Natural killer cell treated with Interleukin-12 subunit alpha and Interleukin-12 subunit beta and Interleukin-15 and Interleukin-18, amount 100 ng/mL, for 72 hours (primary cell): ENCODE measurements around the gene F10. TPM values are rescaled to one million over a fixed set of nuclear protein-coding genes. Genes with fewer than 3 reads are reported as not detected.
A peak's percentile ranks its signal among the peaks of the same experiment; 100 is the strongest.
"Not testable (repeated sequence)": the region's sequence is repeated elsewhere in the genome, so short reads cannot be mapped to it uniquely, and the experiment has no call there.

ENCODE experiments used
- ATAC-seq, 2 donors: fragments of 150-1000 bp; cut with Tn5 transposase in 1 of 2; sonication (Bioruptor Pico), chemical (Tn5 transposase) in 1 of 2; 2 replicates each; pipeline ENCODE4 v1.10.0; 2021
- DNase-seq: peaks from one replicate; pipeline ENCODE4 v3.0.0; 2022; ENCODE audit warnings: low spot score
- H3K27ac Mint-ChIP-seq, 2 donors: 1 replicate in 1 of 2; 2 replicates in 1 of 2; pipeline ENCODE4 v1.8.0; 2022; ENCODE audit warnings: mixed read lengths in 2 of 2, mild to moderate bottlenecking in 1 of 2, moderate library complexity in 1 of 2
- H3K27me3 Mint-ChIP-seq, 2 donors: 1 replicate in 1 of 2; 2 replicates in 1 of 2; pipeline ENCODE4 v1.8.0; 2022; ENCODE audit warnings: mixed read lengths in 2 of 2
- H3K36me3 Mint-ChIP-seq: one replicate; pipeline ENCODE4 v1.8.0; 2022; ENCODE audit warnings: mixed read lengths
- H3K4me1 Mint-ChIP-seq, 2 donors: 1 replicate in 1 of 2; 2 replicates in 1 of 2; pipeline ENCODE4 v1.8.0; 2022; ENCODE audit warnings: low read depth in 2 of 2, mixed read lengths in 2 of 2, mild to moderate bottlenecking in 1 of 2
- H3K4me3 Mint-ChIP-seq: one replicate; pipeline ENCODE4 v1.8.0; 2022; ENCODE audit warnings: mixed read lengths
- H3K9me3 Mint-ChIP-seq: 2 replicates; pipeline ENCODE4 v1.8.0; 2022; ENCODE audit warnings: mixed read lengths
- total RNA-seq, 2 donors: library from RNA; stranded (reverse); gene quantifications; one replicate each; pipeline ENCODE4 v1.2.3, GENCODE V29; 2022

Gene F10
- total RNA-seq, 2 donors from 2014 or later: not detected

- Mint-ChIP-seq H3K4me1 (no peaks in the 10 kb centered on the region), H3K36me3 (no peaks in the 10 kb centered on the region), H3K27ac (no peak overlapping the region), H3K9me3 (no peaks in the 10 kb centered on the region), H3K27me3 (no peaks in the 10 kb centered on the region), H3K4me3 (no peak overlapping the region)
- ATAC-seq (no peak), DNase-seq (no peak)
These were observed 31.3 kb upstream of the F10 start for GRCh38 chr13:113091211-113091771.

- Mint-ChIP-seq H3K4me3 (no peak overlapping the region), H3K4me1 (no peaks in the 10 kb centered on the region), H3K9me3 (no peaks in the 10 kb centered on the region), H3K27ac (no peak overlapping the region), H3K36me3 (no peaks in the 10 kb centered on the region), H3K27me3 (no peaks in the 10 kb centered on the region)
- no peak for ATAC-seq
- DNase-seq: no peak
These were observed 30.5 kb upstream of the F10 start for GRCh38 chr13:113091891-113092775.

- H3K9me3 Mint-ChIP-seq: no peaks in the 10 kb centered on the region
- H3K36me3 Mint-ChIP-seq: no peaks in the 10 kb centered on the region
- H3K4me1 Mint-ChIP-seq: no peaks in the 10 kb centered on the region
- no peaks in the 10 kb centered on the region for H3K27me3 Mint-ChIP-seq
- H3K4me3 Mint-ChIP-seq: no peak overlapping the region
- ATAC-seq: no peak
- no peak overlapping the region for H3K27ac Mint-ChIP-seq
- DNase-seq: no peak
These were observed 29.6 kb upstream of the F10 start for GRCh38 chr13:113092776-113093579.

GRCh38 chr13:113093580-113094409 lies 28.8 kb upstream of the F10 start:
- H3K27me3 Mint-ChIP-seq: no peaks in the 10 kb centered on the region
- no peaks in the 10 kb centered on the region for H3K36me3 Mint-ChIP-seq
- peak in 1 of 2 donors; percentile 26 for ATAC-seq
- no peaks in the 10 kb centered on the region for H3K4me1 Mint-ChIP-seq
- H3K9me3 Mint-ChIP-seq: no peaks in the 10 kb centered on the region
- no peak overlapping the region for H3K4me3 Mint-ChIP-seq
- H3K27ac Mint-ChIP-seq: no peak overlapping the region
- no peak for DNase-seq

- no peaks in the 10 kb centered on the region for H3K4me1 Mint-ChIP-seq
- H3K27ac Mint-ChIP-seq: no peak overlapping the region
- ATAC-seq (no peak), DNase-seq (no peak)
- H3K9me3 Mint-ChIP-seq: no peaks in the 10 kb centered on the region
- no peaks in the 10 kb centered on the region for H3K27me3 Mint-ChIP-seq
- no peak overlapping the region for H3K4me3 Mint-ChIP-seq
- H3K36me3 Mint-ChIP-seq: no peaks in the 10 kb centered on the region
These were observed 28.2 kb upstream of the F10 start for GRCh38 chr13:113094410-113094800.

- H3K4me1 Mint-ChIP-seq: no peaks in the 10 kb centered on the region
- no peaks in the 10 kb centered on the region for H3K36me3 Mint-ChIP-seq
- H3K9me3 Mint-ChIP-seq: no peaks in the 10 kb centered on the region
- no peaks in the 10 kb centered on the region for H3K27me3 Mint-ChIP-seq
- no peak for DNase-seq
- H3K27ac Mint-ChIP-seq: no peak overlapping the region
- no peak overlapping the region for H3K4me3 Mint-ChIP-seq
- ATAC-seq: no peak
These were observed 27.2 kb upstream of the F10 start for GRCh38 chr13:113095146-113096051.

- Mint-ChIP-seq H3K36me3 (no peaks in the 10 kb centered on the region), H3K27me3 (no peaks in the 10 kb centered on the region), H3K4me1 (no peaks in the 10 kb centered on the region), H3K27ac (no peak overlapping the region), H3K4me3 (no peak overlapping the region), H3K9me3 (no peaks in the 10 kb centered on the region)
- no peak for DNase-seq
- ATAC-seq: peak in 1 of 2 donors; percentile 29
These were observed 26.4 kb upstream of the F10 start for GRCh38 chr13:113096052-113096744.

GRCh38 chr13:113096745-113097305 lies 25.8 kb upstream of the F10 start:
- Mint-ChIP-seq H3K27ac (no peak overlapping the region), H3K4me3 (no peak overlapping the region), H3K9me3 (no peaks in the 10 kb centered on the region), H3K4me1 (no peaks in the 10 kb centered on the region), H3K36me3 (no peaks in the 10 kb centered on the region), H3K27me3 (no peaks in the 10 kb centered on the region)
- ATAC-seq (peak in 1 of 2 donors; percentile 42), DNase-seq (no peak)

GRCh38 chr13:113097651-113098050 lies 24.9 kb upstream of the F10 start:
- Mint-ChIP-seq H3K4me1 (no peaks in the 10 kb centered on the region), H3K27ac (no peak overlapping the region), H3K4me3 (no peak overlapping the region), H3K9me3 (no peaks in the 10 kb centered on the region), H3K36me3 (no peaks in the 10 kb centered on the region), H3K27me3 (no peaks in the 10 kb centered on the region)
- DNase-seq: no peak
- no peak for ATAC-seq

GRCh38 chr13:113098162-113098732 lies 24.4 kb upstream of the F10 start:
- Mint-ChIP-seq H3K9me3 (no peaks in the 10 kb centered on the region), H3K4me3 (no peak overlapping the region), H3K27me3 (no peaks in the 10 kb centered on the region), H3K27ac (no peak overlapping the region), H3K36me3 (no peaks in the 10 kb centered on the region), H3K4me1 (no peaks in the 10 kb centered on the region)
- no peak for ATAC-seq
- DNase-seq: no peak

- H3K36me3 Mint-ChIP-seq: no peaks in the 10 kb centered on the region
- no peaks in the 10 kb centered on the region for H3K9me3 Mint-ChIP-seq
- no peak overlapping the region for H3K27ac Mint-ChIP-seq
- ATAC-seq: no peak
- H3K27me3 Mint-ChIP-seq: no peaks in the 10 kb centered on the region
- H3K4me1 Mint-ChIP-seq: no peaks in the 10 kb centered on the region
- no peak for DNase-seq
- H3K4me3 Mint-ChIP-seq: no peak overlapping the region
These were observed 23.5 kb upstream of the F10 start for GRCh38 chr13:113099142-113099541.

GRCh38 chr13:113102302-113102701 lies 20.3 kb upstream of the F10 start:
- H3K4me3 Mint-ChIP-seq, ATAC-seq, DNase-seq, H3K36me3 Mint-ChIP-seq, H3K4me1 Mint-ChIP-seq, H3K27ac Mint-ChIP-seq, H3K9me3 Mint-ChIP-seq, H3K27me3 Mint-ChIP-seq: not testable (repeated sequence)
